T-helper 9 cell (primary cell): ENCODE results near the gene ABL1.

ENCODE experiments used
- DNase-seq: peaks from one replicate; pipeline ENCODE4 v3.0.0-alpha.2; 2020

ABL1 gene

DNA sequence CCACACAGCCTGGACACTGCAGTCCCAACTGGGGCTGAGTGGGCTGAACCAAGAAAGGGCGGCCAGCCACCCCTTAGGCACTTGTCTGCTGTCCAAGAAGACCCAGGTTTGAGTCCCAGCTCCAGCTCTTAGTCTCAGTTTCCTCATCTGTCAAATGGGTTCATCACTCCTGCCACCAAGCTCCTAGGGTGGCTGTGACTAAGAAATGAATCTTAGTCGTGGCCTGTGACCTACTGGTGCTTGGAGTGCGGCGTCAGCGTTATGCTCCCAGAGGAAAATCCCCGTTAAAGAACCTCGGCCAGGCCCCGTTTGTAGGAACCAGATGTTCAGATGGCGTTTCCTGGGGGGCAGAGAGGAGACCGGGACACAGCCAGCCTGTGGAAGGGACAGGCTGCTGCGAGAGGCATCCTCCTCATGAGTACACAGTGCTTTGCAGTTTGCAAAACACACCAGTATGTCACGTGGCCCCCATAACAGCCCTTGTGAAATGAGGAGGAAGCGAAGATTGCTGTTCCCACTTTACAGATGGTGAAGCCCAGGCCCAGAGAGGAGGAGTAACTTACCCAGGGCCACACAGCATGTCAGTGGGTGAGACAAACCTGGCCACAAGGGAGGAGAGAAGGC, 100.7 kb downstream of the ABL1 start:
- DNase-seq = no peak

DNA sequence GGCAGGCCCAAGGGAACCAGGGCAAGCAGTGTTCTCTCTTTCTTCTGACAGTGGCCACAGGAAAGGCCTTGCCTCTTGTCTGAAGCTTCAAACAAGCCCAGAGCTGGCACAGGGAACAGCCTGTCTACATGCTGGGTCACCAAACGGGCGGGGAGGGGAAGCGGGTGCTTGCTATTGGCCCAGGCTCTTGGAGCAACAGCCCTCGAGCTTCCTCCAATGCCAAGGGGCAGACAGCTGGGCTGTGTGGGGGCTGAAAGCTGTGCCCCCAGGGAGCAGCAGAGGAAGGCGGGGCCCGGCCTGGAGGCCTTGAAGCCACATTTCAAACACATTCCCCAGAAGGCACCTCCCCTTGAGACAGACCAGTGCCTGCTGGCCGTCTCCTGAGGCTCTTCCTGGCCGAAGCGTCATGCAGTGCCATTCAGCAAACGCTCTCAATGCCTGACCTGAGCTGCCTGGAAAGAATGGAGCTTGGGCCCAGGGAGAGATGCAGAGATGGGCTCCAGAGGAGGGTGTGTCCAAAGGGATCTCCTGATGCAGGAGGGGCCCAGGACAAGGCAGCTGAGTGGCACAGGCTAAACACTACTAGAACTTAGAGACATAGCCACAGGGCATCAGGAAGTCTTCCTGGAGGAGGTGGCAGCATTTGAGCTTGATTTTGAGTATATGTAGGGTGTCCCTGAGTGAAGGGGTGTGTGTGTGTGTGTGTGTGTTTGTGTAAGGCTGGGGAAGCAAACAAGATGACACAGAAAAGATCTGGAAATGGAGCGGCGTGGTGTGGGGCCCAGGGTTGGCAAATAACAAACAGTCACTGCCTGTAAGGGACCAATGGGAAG, 101.4 kb downstream of the ABL1 start:
- no peak for DNase-seq
